Forelimb muscle (tissue), 1 donor: ENCODE measurements around the gene NDUFS6. TPM values are rescaled to one million over a fixed set of nuclear protein-coding genes. Genes with fewer than 3 reads are reported as not detected.
A peak's percentile ranks its signal among the peaks of the same experiment; 100 is the strongest.

Experiments used
- DNase-seq: peaks from one replicate; pipeline ENCODE4 v3.0.0-alpha.2; 2013; ENCODE audit warnings: low read depth
- polyA plus RNA-seq: library from polyadenylated mRNA; unstranded; fragments of 120-200 nt; gene quantifications from one replicate; pipeline ENCODE4 v1.2.1, GENCODE V29; 2013; ENCODE audit not compliant: insufficient read length

Gene NDUFS6
- 81.9 TPM for polyA plus RNA-seq

- DNase-seq: no peak
These were observed at the start of gene NDUFS6 for GRCh38 chr5:1801222-1801966. TSS of gene NDUFS6 (plus strand) at chr5:1801407. CDS start at chr5:1801418, 11 bp downstream.

GRCh38 chr5:1751864-1752822 is 49.1 kb upstream of the NDUFS6 start:
- no peak for DNase-seq

- DNase-seq: no peak
These were observed 48.3 kb upstream of the NDUFS6 start for GRCh38 chr5:1752881-1753280.

GRCh38 chr5:1753490-1753889 is 47.7 kb upstream of the NDUFS6 start:
- no peak for DNase-seq

- no peak for DNase-seq
These were observed 46.5 kb upstream of the NDUFS6 start for GRCh38 chr5:1754531-1755220.

- DNase-seq: no peak
These were observed 45.8 kb upstream of the NDUFS6 start for GRCh38 chr5:1755321-1755949.

- no peak for DNase-seq
These were observed 44.7 kb upstream of the NDUFS6 start for GRCh38 chr5:1756481-1756880.

- DNase-seq: no peak
These were observed 43.7 kb upstream of the NDUFS6 start for GRCh38 chr5:1757511-1757910.

GRCh38 chr5:1758574-1758973 is 42.6 kb upstream of the NDUFS6 start:
- DNase-seq: no peak

GRCh38 chr5:1759378-1759970 is 41.7 kb upstream of the NDUFS6 start:
- no peak for DNase-seq

- DNase-seq: no peak
These were observed 41.0 kb upstream of the NDUFS6 start for GRCh38 chr5:1760231-1760630.

- DNase-seq: no peak
These were observed 40.4 kb upstream of the NDUFS6 start for GRCh38 chr5:1760656-1761452.

GRCh38 chr5:1761453-1761755 is 39.8 kb upstream of the NDUFS6 start:
- no peak for DNase-seq

GRCh38 chr5:1762121-1762882 is 38.9 kb upstream of the NDUFS6 start:
- no peak for DNase-seq

GRCh38 chr5:1762883-1763547 is 38.2 kb upstream of the NDUFS6 start:
- no peak for DNase-seq

- peak; percentile 5 for DNase-seq
These were observed 37.7 kb upstream of the NDUFS6 start for GRCh38 chr5:1763548-1763911.

- DNase-seq: no peak
These were observed 37.1 kb upstream of the NDUFS6 start for GRCh38 chr5:1763960-1764605.

- no peak for DNase-seq
These were observed 36.6 kb upstream of the NDUFS6 start for GRCh38 chr5:1764606-1764960.
